Rectal smooth muscle tissue (tissue), 1 donor: ENCODE data around the gene RAD51B.

ENCODE experiments used
- H3K27ac ChIP-seq: one replicate; pipeline ENCODE4 v1.7.0; 2013; ENCODE audit warnings: low read depth, low read length, inconsistent platforms
- H3K27me3 ChIP-seq: one replicate; pipeline ENCODE4 v1.7.0; 2013; ENCODE audit warnings: low read length; ENCODE audit not compliant: control insufficient read depth, insufficient read depth
- H3K36me3 ChIP-seq: one replicate; pipeline ENCODE4 v1.7.0; 2013; ENCODE audit warnings: low read length; ENCODE audit not compliant: control insufficient read depth, insufficient read depth
- H3K4me1 ChIP-seq: one replicate; pipeline ENCODE4 v1.7.0; 2013; ENCODE audit warnings: low read length; ENCODE audit not compliant: control insufficient read depth, insufficient read depth
- H3K4me3 ChIP-seq: one replicate; pipeline ENCODE4 v1.7.0; 2013; ENCODE audit warnings: low read length
- H3K9ac ChIP-seq: one replicate; pipeline ENCODE4 v1.7.0; 2013; ENCODE audit warnings: low read length

RAD51B gene

DNA sequence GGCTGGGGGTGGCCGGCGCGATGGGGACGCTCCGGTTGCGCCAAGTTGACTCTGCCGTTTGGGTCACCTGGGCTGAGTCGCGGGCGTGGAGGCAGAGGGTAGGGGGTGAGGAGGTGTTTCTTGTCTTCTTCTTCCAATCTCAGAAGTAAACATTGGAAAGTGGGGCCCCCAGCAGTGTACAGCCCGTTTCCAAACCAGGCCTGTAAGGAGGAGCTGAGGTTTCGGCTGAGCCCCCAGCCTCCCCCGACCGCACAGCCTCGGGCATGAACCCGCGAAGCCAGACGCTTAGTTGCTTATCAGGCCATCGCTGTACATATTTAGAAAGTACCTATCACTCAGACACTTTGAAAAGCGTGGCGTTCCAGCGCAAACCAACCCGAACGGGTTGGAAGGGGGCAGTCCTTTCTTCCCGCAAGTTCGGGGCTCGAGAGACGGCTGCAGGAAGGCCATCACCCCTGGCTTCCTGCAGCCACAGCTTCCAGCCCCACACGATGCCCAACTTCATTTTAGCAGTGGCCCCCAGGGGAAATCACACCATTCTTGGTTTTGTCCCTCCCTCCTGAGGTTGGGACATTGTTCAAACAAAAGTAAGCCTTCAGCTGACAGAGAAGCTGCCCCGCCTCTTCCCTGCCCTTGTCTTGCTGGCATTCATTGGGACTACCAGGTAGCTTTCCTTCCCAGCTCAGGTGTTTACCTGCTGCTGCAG lies 809.2 kb downstream of the RAD51B start:
- H3K27me3 ChIP-seq, result no peaks in the 10 kb centered on the region
- no peaks in the 10 kb centered on the region for H3K36me3 ChIP-seq
- H3K4me3 ChIP-seq, result peak overlapping the region; percentile 50
- peak overlapping the region; percentile 57 for H3K27ac ChIP-seq
- peaks cover 29% of the 10 kb centered on the region for H3K4me1 ChIP-seq
- no peak overlapping the region for H3K9ac ChIP-seq

DNA sequence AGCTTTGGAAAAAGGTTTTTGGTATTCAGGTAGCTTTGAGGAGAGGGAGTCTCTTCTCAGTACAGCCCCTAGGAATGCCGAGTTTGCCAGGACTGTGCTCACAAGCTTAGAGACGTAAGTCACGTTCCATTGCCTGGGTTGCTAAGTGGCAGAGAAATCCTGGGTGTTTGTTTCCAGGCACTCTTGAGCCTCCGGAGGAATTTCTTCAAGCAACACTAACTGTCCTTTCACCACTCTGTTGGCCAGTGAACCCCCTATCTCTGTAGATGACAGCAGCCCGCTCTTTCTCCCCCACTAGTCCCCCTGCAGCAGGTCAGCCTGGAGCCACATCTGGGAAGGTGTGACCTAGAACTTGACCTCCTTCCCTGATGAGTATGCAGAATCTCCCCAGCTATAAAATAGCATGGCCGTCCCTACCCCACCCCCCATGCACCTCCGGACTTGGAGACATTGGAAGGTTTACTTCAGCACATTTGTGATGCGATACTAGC lies 810.5 kb downstream of the RAD51B start:
- Histone ChIP-seq H3K27me3 (no peaks in the 10 kb centered on the region), H3K27ac (peak overlapping the region; percentile 50), H3K9ac (no peak overlapping the region), H3K36me3 (no peaks in the 10 kb centered on the region), H3K4me1 (peaks cover 35% of the 10 kb centered on the region), H3K4me3 (no peak overlapping the region)

DNA sequence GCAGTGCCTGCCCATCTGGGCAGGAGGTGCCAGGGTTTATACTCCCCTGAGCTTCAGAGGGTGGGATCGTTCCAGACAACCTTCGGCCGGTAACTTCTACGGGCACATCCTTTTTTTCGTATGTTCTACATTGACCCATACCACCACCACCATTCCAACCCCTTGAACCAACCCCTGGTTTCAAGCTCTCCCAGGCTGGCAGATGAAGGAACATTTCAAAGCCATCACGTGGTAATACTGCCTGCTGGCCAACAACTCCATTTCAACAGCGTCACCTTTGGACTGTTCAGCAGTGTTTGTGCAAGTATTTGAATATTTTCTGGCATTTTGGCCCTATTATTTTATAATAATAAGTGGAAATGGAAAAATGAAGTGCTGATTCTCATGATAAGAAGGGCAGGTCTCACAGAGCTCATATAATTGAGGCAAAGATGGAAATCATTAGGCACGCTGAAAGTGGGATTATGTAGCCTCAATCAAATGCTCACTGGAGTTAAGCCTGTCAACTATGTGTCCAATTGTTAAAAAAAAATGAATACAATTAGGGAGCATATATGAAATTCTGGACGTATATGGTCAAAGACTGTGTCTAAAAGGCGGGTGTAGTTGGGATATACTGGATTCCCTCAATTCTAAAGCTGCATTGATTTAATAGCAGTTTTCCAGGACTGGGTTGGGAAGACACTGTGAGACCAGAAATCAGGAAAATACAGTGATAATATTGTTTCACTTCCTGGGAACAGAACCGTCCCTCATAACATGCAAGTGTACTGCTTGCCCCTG lies 811.2 kb downstream of the RAD51B start:
- peaks cover 35% of the 10 kb centered on the region for H3K4me1 ChIP-seq
- H3K9ac ChIP-seq, result no peak overlapping the region
- H3K27ac ChIP-seq, result peak overlapping the region; percentile 46
- H3K36me3 ChIP-seq, result no peaks in the 10 kb centered on the region
- no peaks in the 10 kb centered on the region for H3K27me3 ChIP-seq
- no peak overlapping the region for H3K4me3 ChIP-seq

DNA sequence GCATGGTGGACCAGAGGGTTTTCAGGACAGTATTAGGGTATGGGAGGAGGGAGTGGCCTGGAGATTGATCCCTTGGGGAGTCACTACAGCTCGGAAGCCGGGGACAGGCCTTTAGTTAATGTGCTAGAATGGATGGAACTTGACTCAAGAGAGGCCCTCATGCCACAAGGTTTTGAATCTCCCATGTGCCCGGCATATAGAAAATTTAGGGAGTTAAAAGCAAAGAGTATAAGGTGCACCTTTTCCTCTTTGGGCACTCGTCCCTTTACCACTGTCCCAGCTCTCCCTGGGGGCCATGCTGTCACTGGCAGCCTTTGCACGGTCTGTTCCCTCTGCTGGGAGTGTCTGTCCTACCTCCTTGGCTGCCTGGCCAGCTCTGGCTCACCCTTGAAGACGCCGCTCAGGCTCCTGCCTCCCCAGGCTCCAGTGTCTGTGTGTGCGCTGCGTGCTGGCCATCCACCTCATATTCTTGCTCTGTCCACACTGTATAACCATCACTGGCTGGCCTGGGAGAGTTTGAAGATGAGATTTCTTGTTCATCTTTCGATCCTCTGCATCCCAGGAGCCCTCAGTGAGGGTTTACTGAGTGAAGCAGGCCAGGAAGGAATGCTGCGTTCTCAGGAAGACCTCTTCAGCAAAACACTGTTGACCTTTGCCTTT lies 811.9 kb downstream of the RAD51B start:
- no peaks in the 10 kb centered on the region for H3K36me3 ChIP-seq
- H3K4me3 ChIP-seq, result no peak overlapping the region
- peak overlapping the region; percentile 46 for H3K27ac ChIP-seq
- H3K4me1 ChIP-seq, result peaks cover 36% of the 10 kb centered on the region
- H3K27me3 ChIP-seq, result no peaks in the 10 kb centered on the region
- no peak overlapping the region for H3K9ac ChIP-seq

DNA sequence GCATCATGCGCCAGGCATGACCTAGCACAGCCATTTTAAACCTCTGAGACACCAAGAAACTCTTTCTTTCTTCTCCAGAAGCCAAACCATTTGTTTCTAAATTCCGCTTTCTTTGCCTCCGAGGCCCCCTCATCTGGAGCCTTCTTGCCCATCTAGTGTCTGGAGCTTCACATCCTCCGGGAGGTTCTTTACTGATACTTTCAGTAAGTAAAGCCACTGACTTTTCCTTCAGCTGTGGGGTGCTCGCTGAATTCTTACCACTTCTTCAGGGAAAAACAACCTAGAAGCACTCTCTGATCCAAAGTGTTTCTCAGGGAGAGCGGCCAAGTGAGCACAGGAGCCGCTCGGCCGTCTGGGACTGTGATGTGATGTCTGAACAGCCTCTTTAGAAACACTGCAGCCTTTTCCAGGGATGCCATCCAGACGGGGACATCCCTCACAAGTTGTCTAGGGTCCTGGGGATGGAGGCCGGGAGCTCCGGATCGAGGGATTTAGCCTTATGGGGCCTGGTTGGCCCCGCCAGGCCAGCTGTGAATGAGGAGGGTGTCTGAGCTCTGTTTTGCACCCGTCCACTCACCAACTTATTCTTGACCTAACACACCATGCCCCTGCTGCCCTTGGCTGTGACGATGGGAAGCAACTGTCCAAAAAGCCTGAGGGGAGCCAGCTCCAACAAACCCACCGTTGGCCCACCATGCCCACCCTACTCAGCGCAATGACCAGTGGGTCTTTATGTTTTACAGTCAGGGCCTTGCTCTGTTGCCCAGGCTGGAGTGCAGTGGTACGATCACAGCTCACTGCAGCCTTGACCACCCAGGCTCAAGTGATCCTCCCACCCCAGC lies 812.7 kb downstream of the RAD51B start:
- Histone ChIP-seq H3K27me3 (no peaks in the 10 kb centered on the region), H3K4me3 (no peak overlapping the region), H3K27ac (peak overlapping the region; percentile 46), H3K9ac (no peak overlapping the region), H3K36me3 (no peaks in the 10 kb centered on the region), H3K4me1 (peaks cover 35% of the 10 kb centered on the region)

DNA sequence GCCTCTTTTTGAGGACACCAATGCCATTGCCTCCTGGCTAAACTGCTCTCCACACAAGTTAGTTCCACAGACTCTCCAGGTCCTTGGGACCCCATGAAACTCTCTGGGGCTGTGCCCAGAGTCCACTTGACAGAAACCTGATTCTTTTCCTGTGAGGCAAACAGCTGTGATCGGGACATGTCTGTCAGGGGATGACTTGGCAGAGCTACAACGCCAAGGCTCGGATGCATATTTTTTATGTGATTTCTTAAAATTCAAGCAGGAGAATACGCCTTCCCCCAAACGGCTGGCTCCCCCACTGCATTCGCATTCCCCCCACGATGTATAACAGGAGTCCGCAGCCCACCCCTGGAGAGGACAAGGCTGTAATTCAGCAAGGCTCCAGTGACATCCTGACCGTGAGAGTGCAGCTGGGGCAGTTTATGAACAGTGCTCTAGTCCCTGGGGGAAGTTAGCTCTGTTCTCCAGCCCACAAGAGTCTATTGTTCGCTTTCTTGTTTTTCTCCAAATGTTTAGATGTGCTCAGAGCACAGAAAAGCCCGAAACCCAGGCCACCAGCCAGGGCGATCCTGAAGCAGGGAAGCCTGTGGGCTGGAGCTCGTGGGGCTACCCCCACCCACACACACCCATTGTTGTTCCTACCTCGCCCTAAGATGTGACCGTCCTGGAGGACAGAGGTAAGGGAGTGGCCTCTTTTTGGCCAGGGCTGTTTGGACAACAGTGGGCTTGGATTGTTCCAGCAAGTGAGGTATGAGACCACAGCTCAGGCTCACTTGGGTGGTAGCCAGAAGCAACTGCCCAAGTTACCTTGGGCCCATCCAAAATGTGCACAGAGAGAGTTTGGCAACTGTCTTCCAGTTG lies 813.8 kb downstream of the RAD51B start:
- H3K4me1 ChIP-seq, result peaks cover 42% of the 10 kb centered on the region
- peak overlapping the region; percentile 10 for H3K4me3 ChIP-seq
- H3K36me3 ChIP-seq, result no peaks in the 10 kb centered on the region
- H3K9ac ChIP-seq, result no peak overlapping the region
- no peaks in the 10 kb centered on the region for H3K27me3 ChIP-seq
- H3K27ac ChIP-seq, result peak overlapping the region; percentile 70

DNA sequence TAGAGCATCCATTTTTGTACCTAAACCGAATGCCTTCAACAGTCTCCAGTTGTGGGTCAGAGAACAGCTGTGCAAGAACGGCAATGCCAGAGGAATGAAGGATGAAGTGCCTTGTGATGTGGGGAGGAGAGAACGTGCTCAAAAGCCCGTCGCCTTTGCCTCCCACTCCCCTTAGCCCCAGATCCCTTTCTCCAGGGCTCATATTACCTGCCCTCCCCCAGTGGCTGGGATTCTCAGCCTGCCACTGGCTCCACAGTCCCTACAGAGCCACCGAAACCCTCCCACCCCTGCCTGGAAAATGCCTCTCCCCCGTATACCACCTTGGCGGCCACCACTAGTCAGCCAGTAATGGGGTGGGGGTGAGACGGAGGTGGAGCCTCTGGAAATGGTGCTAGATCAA lies 814.8 kb downstream of the RAD51B start:
- H3K27ac ChIP-seq, result no peak overlapping the region
- peaks cover 51% of the 10 kb centered on the region for H3K4me1 ChIP-seq

DNA sequence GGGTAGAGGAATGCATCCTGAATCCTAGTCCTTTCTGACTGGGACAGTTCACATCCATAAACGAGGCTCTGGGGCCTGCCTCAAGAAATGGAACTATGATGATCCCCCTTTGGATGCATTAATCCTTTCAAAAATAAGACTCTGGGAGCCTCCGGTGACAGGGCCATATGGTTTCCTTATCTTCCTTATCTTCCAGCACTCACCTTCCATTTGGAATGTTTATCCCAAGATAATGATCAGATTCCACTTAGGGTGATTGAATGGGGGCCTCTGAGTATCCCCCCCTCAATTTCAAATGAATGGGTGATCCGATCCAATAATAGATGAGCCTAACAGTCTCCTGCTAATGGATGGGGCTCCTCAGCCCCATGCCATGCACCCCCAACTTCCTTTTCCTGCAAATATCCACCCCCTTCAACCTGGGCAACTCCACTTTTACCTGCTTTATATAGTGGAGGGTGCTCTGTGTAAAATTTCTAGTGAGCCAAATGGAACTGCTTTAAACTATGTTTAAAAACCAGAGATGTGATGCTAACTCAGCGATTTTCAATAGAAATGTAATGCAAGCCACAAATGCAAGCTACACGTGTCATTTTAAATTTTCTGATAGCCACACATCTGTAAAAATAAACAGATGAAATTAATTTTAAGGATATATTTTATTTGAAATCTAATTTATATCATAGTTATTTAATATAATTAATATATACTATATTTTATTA lies 815.5 kb downstream of the RAD51B start:
- Histone ChIP-seq H3K9ac (no peak overlapping the region), H3K4me1 (peaks cover 50% of the 10 kb centered on the region), H3K27ac (no peak overlapping the region)

More for the DNA sequence above, 814.8 kb downstream of the RAD51B start:
- no peaks in the 10 kb centered on the region for H3K36me3 ChIP-seq
- H3K9ac ChIP-seq, result no peak overlapping the region
- no peak overlapping the region for H3K4me3 ChIP-seq
- H3K27me3 ChIP-seq, result no peaks in the 10 kb centered on the region

DNA sequence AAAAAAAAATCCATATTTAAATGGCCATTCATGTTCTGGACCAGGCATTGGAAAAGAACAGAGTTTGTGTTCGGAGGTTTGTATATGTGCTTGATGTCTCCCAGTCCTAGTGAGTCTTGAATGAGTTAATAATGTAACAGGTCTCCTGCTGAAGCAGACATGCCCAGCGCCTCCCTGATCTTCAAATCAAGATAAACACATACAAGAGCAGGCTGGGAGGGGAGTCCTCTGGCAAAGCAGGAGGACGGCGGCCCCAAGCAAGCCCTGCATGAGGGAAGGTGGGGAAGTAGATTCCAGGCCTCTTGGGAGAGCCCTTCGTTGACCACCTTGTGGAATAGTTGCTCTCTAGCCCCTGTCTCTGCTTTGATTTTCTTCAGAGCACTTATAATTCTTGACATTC lies 817.0 kb downstream of the RAD51B start:
- Histone ChIP-seq H3K4me1 (peaks cover 39% of the 10 kb centered on the region), H3K36me3 (no peaks in the 10 kb centered on the region), H3K27ac (peak overlapping the region; percentile 74), H3K9ac (no peak overlapping the region), H3K27me3 (no peaks in the 10 kb centered on the region), H3K4me3 (no peak overlapping the region)

More for the DNA sequence above, 815.5 kb downstream of the RAD51B start:
- no peak overlapping the region for H3K4me3 ChIP-seq
- no peaks in the 10 kb centered on the region for H3K27me3 ChIP-seq
- no peaks in the 10 kb centered on the region for H3K36me3 ChIP-seq

DNA sequence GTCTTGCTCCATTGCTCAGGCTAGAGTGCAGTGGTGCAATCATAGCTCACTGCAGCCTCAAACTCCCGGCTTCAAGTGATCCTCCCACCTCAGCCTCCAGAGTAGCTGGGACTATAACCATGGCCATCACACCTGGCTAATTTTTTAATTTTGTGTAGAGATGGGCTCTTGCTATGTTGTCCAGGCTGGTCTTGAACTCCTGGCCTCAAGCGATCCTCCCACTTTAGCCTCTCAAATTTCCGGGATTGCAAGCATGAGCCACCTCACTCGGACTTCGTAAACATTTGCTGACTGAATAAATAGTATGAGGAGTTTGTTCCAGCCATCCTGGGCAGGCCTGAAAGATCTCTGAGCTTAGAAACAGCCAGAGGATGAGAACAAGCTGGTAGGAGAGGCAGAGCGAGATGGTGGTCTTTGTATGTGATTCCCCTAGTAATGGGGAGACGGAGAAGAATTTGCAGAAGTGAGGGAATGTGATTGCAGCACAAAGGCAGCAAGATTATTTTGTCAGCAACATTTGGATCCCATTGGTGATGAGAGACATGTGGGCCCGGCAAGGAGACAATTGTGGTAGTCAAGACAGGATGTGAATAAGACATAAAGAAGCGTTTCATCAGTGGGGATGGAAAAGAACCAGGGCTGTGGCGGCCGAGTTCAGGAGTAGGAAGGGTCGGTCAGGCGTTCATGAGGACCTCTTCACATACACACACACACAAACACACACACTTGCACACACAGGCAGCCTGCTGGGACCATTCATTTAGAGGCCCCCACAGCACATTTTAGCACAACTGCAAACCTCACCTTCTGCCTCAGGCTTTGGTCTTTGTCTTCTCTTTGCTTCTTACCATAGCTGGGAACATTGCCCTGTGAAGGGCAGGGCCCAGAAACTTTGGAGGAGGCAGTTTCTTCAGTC lies 817.8 kb downstream of the RAD51B start:
- H3K27me3 ChIP-seq, result no peaks in the 10 kb centered on the region
- H3K27ac ChIP-seq, result peak overlapping the region; percentile 74
- no peak overlapping the region for H3K9ac ChIP-seq
- H3K4me1 ChIP-seq, result peaks cover 38% of the 10 kb centered on the region
- peak overlapping the region; percentile 4 for H3K4me3 ChIP-seq
- no peaks in the 10 kb centered on the region for H3K36me3 ChIP-seq
